ENCODE data around the gene PXN.

DNA sequence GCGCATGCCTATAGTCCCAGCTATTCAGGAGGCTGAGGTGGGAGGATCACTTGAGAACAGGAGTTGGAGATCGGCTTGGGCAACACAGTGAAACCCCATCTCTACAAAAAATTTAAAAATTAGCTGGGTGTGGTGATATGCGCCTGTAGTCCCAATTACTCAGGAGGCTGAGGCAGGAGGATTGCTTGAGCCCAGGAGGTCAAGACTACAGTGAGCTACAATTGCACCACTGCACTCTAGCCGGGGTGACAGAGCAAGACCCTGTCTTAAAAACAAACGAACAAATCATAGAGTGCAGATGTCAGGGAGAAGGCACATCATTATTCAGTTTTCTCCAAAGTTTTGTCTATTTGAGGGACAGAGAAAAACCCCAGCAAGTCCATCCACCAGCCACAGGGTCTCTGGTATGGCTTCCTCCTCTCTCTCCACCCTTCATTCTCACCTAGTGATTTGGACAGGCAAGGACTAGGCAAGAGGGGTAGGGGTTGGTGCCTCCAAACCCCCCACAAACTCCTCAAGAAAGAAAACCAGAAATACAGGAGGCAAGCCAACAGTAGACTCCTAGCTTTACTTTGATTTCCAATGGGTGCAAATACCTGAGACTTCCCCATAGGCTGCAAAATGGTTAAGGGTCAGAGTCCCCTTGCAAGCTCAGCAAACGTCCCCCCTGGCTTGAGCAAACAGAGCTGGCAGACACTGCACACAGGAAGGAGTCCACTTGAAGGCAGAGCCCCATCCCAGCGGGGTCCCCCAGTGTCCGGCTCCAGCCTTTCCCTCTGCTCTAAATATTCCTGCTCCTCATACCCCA lies 38.1 kb downstream of the PXN start:
- TF ChIP-seq, protein P1, sequence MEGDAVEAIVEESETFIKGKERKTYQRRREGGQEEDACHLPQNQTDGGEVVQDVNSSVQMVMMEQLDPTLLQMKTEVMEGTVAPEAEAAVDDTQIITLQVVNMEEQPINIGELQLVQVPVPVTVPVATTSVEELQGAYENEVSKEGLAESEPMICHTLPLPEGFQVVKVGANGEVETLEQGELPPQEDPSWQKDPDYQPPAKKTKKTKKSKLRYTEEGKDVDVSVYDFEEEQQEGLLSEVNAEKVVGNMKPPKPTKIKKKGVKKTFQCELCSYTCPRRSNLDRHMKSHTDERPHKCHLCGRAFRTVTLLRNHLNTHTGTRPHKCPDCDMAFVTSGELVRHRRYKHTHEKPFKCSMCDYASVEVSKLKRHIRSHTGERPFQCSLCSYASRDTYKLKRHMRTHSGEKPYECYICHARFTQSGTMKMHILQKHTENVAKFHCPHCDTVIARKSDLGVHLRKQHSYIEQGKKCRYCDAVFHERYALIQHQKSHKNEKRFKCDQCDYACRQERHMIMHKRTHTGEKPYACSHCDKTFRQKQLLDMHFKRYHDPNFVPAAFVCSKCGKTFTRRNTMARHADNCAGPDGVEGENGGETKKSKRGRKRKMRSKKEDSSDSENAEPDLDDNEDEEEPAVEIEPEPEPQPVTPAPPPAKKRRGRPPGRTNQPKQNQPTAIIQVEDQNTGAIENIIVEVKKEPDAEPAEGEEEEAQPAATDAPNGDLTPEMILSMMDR (IDR thresholded peaks at IDR 0.05): no peak
- TF ChIP-seq POLR2AphosphoS5 (IDR thresholded peaks at IDR 0.05) (no peak), POLR2A (IDR thresholded peaks at IDR 0.05) (no peak), EP300 (IDR thresholded peaks at IDR 0.05) (no peak)

Measured in stomach (tissue), 4 donors.